H9 (cell line): ENCODE results near the gene LILRB5. TPM values are rescaled to one million over a fixed set of nuclear protein-coding genes. Genes with fewer than 3 reads are reported as not detected.
A peak's percentile ranks its signal among the peaks of the same experiment; 100 is the strongest.

ENCODE experiments used
- DNase-seq: peaks from one replicate; pipeline ENCODE4 v3.0.0-alpha.2; 2017
- H2AFZ ChIP-seq: one replicate; pipeline ENCODE4 v1.6.1; 2013; ENCODE audit warnings: mild to moderate bottlenecking, low read length, control low read depth, moderate library complexity
- H2AK5ac ChIP-seq: 2 replicates; pipeline ENCODE4 v1.6.1; 2013; ENCODE audit warnings: low read length, control low read depth, mixed read lengths; ENCODE audit not compliant: insufficient read length
- H2BK120ac ChIP-seq: one replicate; pipeline ENCODE4 v1.6.1; 2013; ENCODE audit warnings: low read depth, mild to moderate bottlenecking, low read length, control low read depth, inconsistent platforms; ENCODE audit not compliant: poor library complexity, severe bottlenecking
- H2BK12ac ChIP-seq: 2 replicates; pipeline ENCODE4 v1.6.1; 2013; ENCODE audit warnings: low read length, control low read depth, mixed read lengths, low read depth; ENCODE audit not compliant: insufficient read length
- H2BK15ac ChIP-seq: 2 replicates; pipeline ENCODE4 v1.6.1; 2013; ENCODE audit warnings: low read depth, low read length, control low read depth
- H2BK20ac ChIP-seq: one replicate; pipeline ENCODE4 v1.6.1; 2013; ENCODE audit warnings: low read depth, mild to moderate bottlenecking, low read length, control low read depth, inconsistent platforms; ENCODE audit not compliant: poor library complexity, severe bottlenecking
- H2BK5ac ChIP-seq: 2 replicates; pipeline ENCODE4 v1.6.1; 2013; ENCODE audit warnings: low read length, control low read depth, mixed read lengths; ENCODE audit not compliant: insufficient read length
- H3K14ac ChIP-seq: 2 replicates; pipeline ENCODE4 v1.6.1; 2013; ENCODE audit warnings: low read length, control low read depth; ENCODE audit not compliant: insufficient read depth
- H3K18ac ChIP-seq: 2 replicates; pipeline ENCODE4 v1.6.1; 2013; ENCODE audit warnings: low read depth, mild to moderate bottlenecking, mixed read lengths, low read length, control low read depth; ENCODE audit not compliant: insufficient read length
- H3K23ac ChIP-seq: 2 replicates; pipeline ENCODE4 v1.6.1; 2013; ENCODE audit warnings: low read length, control low read depth, mixed read lengths, low read depth; ENCODE audit not compliant: insufficient read length
- H3K23me2 ChIP-seq: 2 replicates; pipeline ENCODE4 v1.6.1; 2013; ENCODE audit warnings: low read depth, mild to moderate bottlenecking, mixed read lengths, low read length, control low read depth; ENCODE audit not compliant: insufficient read length, poor library complexity, severe bottlenecking
- H3K27ac ChIP-seq: 2 replicates; pipeline ENCODE4 v1.5.1; 2013; ENCODE audit warnings: low read length, control low read depth, mixed read lengths, low read depth; ENCODE audit not compliant: insufficient read length
- H3K27me3 ChIP-seq: 2 replicates; pipeline ENCODE4 v1.6.1; 2013; ENCODE audit warnings: low read length, control low read depth, inconsistent platforms; ENCODE audit not compliant: insufficient read depth
- H3K4ac ChIP-seq: 2 replicates; pipeline ENCODE4 v1.6.1; 2013; ENCODE audit warnings: low read depth, mild to moderate bottlenecking, control low read depth, inconsistent platforms, low read length, moderate library complexity
- H3K4me1 ChIP-seq: 2 replicates; pipeline ENCODE4 v1.6.1; 2013; ENCODE audit warnings: low read length, control low read depth, inconsistent platforms; ENCODE audit not compliant: insufficient read depth
- H3K4me2 ChIP-seq: 2 replicates; pipeline ENCODE4 v1.6.1; 2013; ENCODE audit warnings: low read length, control low read depth, mixed read lengths; ENCODE audit not compliant: insufficient read length, insufficient read depth
- H3K56ac ChIP-seq: 2 replicates; pipeline ENCODE4 v1.6.1; 2013; ENCODE audit warnings: low read depth, mild to moderate bottlenecking, mixed read lengths, low read length, control low read depth; ENCODE audit not compliant: insufficient read length
- H3K79me1 ChIP-seq: 2 replicates; pipeline ENCODE4 v1.6.1; 2013; ENCODE audit warnings: low read depth, mild to moderate bottlenecking, moderate library complexity, low read length, control low read depth, inconsistent platforms; ENCODE audit not compliant: insufficient read depth, poor library complexity, severe bottlenecking
- H3K79me2 ChIP-seq: 2 replicates; pipeline ENCODE4 v1.6.1; 2013; ENCODE audit warnings: low read length, control low read depth, inconsistent platforms; ENCODE audit not compliant: insufficient read depth
- H3K9ac ChIP-seq: 2 replicates; pipeline ENCODE4 v1.6.1; 2013; ENCODE audit warnings: low read length, control low read depth, mixed read lengths; ENCODE audit not compliant: insufficient read length; ENCODE audit errors: extremely low read depth
- H3K9me3 ChIP-seq: one replicate; pipeline ENCODE4 v1.6.1; 2013; ENCODE audit warnings: low read depth, low read length, inconsistent platforms; ENCODE audit not compliant: control insufficient read depth
- H3T11ph ChIP-seq: one replicate; pipeline ENCODE4 v1.6.1; 2013; ENCODE audit warnings: mild to moderate bottlenecking, low read length, control low read depth, inconsistent platforms
- H4K20me1 ChIP-seq: one replicate; pipeline ENCODE4 v1.6.1; 2013; ENCODE audit not compliant: control insufficient read depth, insufficient read length, insufficient read depth
- H4K5ac ChIP-seq: 2 replicates; pipeline ENCODE4 v1.6.1; 2013; ENCODE audit warnings: low read depth, mild to moderate bottlenecking, mixed read lengths, low read length, control low read depth; ENCODE audit not compliant: insufficient read length
- H4K8ac ChIP-seq: replicated peaks from 2 replicates; pipeline ENCODE4 v1.6.1; 2013; ENCODE audit warnings: low read length, control low read depth, mixed read lengths, low read depth; ENCODE audit not compliant: insufficient read length
- H4K91ac ChIP-seq: 2 replicates; pipeline ENCODE4 v1.6.1; 2013; ENCODE audit warnings: low read depth, mild to moderate bottlenecking, moderate library complexity, mixed read lengths, low read length, control low read depth; ENCODE audit not compliant: insufficient read length
- H3K27ac Mint-ChIP-seq, 3 experiments: 2 replicates in 2 of 3; 3 replicates in 1 of 3; pipeline ENCODE4 v1.8.0; 2020 to 2021; ENCODE audit warnings: mixed read lengths in 3 of 3, mild to moderate bottlenecking in 1 of 3, moderate library complexity in 1 of 3
- H3K27me3 Mint-ChIP-seq: 2 replicates; pipeline ENCODE4 v1.8.0; 2021; ENCODE audit warnings: low read depth, mild to moderate bottlenecking, moderate library complexity, mixed read lengths
- H3K36me3 Mint-ChIP-seq, 3 experiments: 2 replicates in 2 of 3; 3 replicates in 1 of 3; pipeline ENCODE4 v1.8.0; 2020 to 2021; ENCODE audit warnings: low read depth in 3 of 3, mixed read lengths in 3 of 3; ENCODE audit not compliant: insufficient read depth in 1 of 3
- H3K4me1 Mint-ChIP-seq, 2 experiments: 2 replicates each; pipeline ENCODE4 v1.8.0; 2020; ENCODE audit warnings: mixed read lengths in 2 of 2
- H3K4me3 Mint-ChIP-seq, 2 experiments: 2 replicates in 1 of 2; 3 replicates in 1 of 2; pipeline ENCODE4 v1.8.0; 2020 to 2021; ENCODE audit warnings: mild to moderate bottlenecking in 2 of 2, mixed read lengths in 2 of 2, moderate library complexity in 1 of 2
- H3K9me3 Mint-ChIP-seq, 2 experiments: 2 replicates in 1 of 2; 3 replicates in 1 of 2; pipeline ENCODE4 v1.8.0; 2020; ENCODE audit warnings: mild to moderate bottlenecking in 2 of 2, mixed read lengths in 2 of 2, moderate library complexity in 1 of 2
- CTCF ChIP-seq: fragments of 200-600 bp; sonication (generic); conservative IDR thresholded peaks from 3 replicates; pipeline ENCODE4 v1.8.0; 2021; ENCODE audit warnings: antibody characterized with exemption, mild to moderate bottlenecking
- WGBS: extraction: QIAGEN DNeasy Blood & Tissue Kit; methylation state at CpG from one replicate; pipeline ENCODE4 v1.1.7; 2013; ENCODE audit warnings: missing lambda C conversion rate, low lambda C conversion rate, mixed read lengths; ENCODE audit not compliant: insufficient read length; ENCODE audit errors: extremely low coverage; 5-methylcytosine and 5-hydroxymethylcytosine counted together
- long read RNA-seq: library from polyadenylated mRNA; unstranded; transcript quantifications from one replicate; pipeline ENCODE4 v2.0.0, GENCODE V29; 2020
- total RNA-seq: library from RNA; stranded (reverse); gene quantifications from 2 replicates; pipeline ENCODE4 v1.2.1, GENCODE V29; 2021

LILRB5 gene
- total RNA-seq: 0.09 TPM in 1 of 2 replicates, not detected in the other
- long read RNA-seq: 0 reads

GRCh38 chr19:54257116-54257480 lies at the start of gene LILRB5:
LILRB5 (minus strand) TSS chr19:54257273; CDS start chr19:54257193, 80 bp downstream.
- H3K23ac ChIP-seq: no peak within 1 kb of the TSS
- Mint-ChIP-seq H3K27ac (peak within 1 kb of the TSS in 1 of 3 experiments; percentile 71; a peak in 1 of 7 replicates), H3K4me3 (no peak within 1 kb of the TSS), H3K27me3 (peaks cover 38% of the 10 kb centered on the region), H3K9me3 (peaks cover 0 to 31% of the 10 kb centered on the region in 2 experiments; a peak in 2 of 5 replicates), H3K4me1 (peaks cover 3 to 6% of the 10 kb centered on the region in 2 experiments; a peak in 3 of 4 replicates), H3K36me3 (no peaks in the 10 kb centered on the region)
- no peaks in the 10 kb centered on the region for H3K23me2 ChIP-seq
- no peaks in the 10 kb centered on the region for H3K4me1 ChIP-seq
- H3K4ac ChIP-seq: no peak within 1 kb of the TSS
- H3K79me2 ChIP-seq: no peaks in the 10 kb centered on the region
- H3K79me1 ChIP-seq: no peaks in the 10 kb centered on the region
- no peak within 1 kb of the TSS for H2BK12ac ChIP-seq
- H3K56ac ChIP-seq: no peak within 1 kb of the TSS
- H3K27ac ChIP-seq: no peak within 1 kb of the TSS
- H3K14ac ChIP-seq: no peak within 1 kb of the TSS
- no peak within 1 kb of the TSS for H3K9ac ChIP-seq
- H3K4me2 ChIP-seq: no peak within 1 kb of the TSS
- H2AK5ac ChIP-seq: no peak within 1 kb of the TSS
- DNase-seq: no peak
- H3K27me3 ChIP-seq: no peaks in the 10 kb centered on the region
- H4K5ac ChIP-seq: no peak within 1 kb of the TSS
- no peak within 1 kb of the TSS for H3T11ph ChIP-seq
- H4K8ac ChIP-seq: no peak within 1 kb of the TSS
- no peak within 1 kb of the TSS for H2AFZ ChIP-seq
- H2BK120ac ChIP-seq: no peak within 1 kb of the TSS
- H4K20me1 ChIP-seq: no peaks in the 10 kb centered on the region
- H3K9me3 ChIP-seq: no peaks in the 10 kb centered on the region
- H2BK15ac ChIP-seq: no peak within 1 kb of the TSS
- no peak within 1 kb of the TSS for H2BK20ac ChIP-seq
- H4K91ac ChIP-seq: no peak within 1 kb of the TSS
- H3K18ac ChIP-seq: no peak within 1 kb of the TSS
- no peak within 1 kb of the TSS for H2BK5ac ChIP-seq
- no CpG with 5 or more reads among the region's 9 CpGs for WGBS
- TF ChIP-seq CTCF: no peak
